ENCODE measurements around the gene KIAA1614. TPM values are rescaled to one million over a fixed set of nuclear protein-coding genes. Genes with fewer than 3 reads are reported as not detected.

KIAA1614 gene
- total and polyA plus RNA-seq, 10 of the 15 experiments (the other 5 are each of a cell fraction or from before 2014, with no cell fraction given): 0.03 to 1.0 (median 0.26) TPM; not detected in 1

- TF ChIP-seq RELB (IDR thresholded peaks at IDR 0.05; ENCODE audit: low read depth) (no peak), NFYB (IDR thresholded peaks at IDR 0.05; ENCODE audit: insufficient read depth, low read depth, low read length) (no peak), HDGF (IDR thresholded peaks at IDR 0.05) (no peak), SMARCA5 (IDR thresholded peaks at IDR 0.05) (no peak; the same call in 1 of the 2 replicates), SRF (IDR thresholded peaks at IDR 0.05; ENCODE audit: low read depth in 2 of 2, low read length in 2 of 2) (no peak), E4F1 (IDR thresholded peaks at IDR 0.05; ENCODE audit: borderline replicate concordance, partially characterized antibody) (no peak), CTCF (IDR thresholded peaks at IDR 0.05 in 2 of 3, conservative IDR thresholded peaks at IDR 0.05 in 1 of 3; ENCODE audit: control insufficient read depth in 2 of 3, extremely low read depth in 1 of 3, insufficient read depth in 1 of 3, low read depth in 3 of 3, low read length in 3 of 3) (no peak), PBX3 (IDR thresholded peaks at IDR 0.05; ENCODE audit: insufficient replicate concordance, low read depth, low read length) (no peak), RAD21 (IDR thresholded peaks at IDR 0.05; ENCODE audit: insufficient read depth, low read depth, low read length) (no peak), CEBPB (IDR thresholded peaks at IDR 0.05; ENCODE audit: borderline replicate concordance in 1 of 2, low read depth in 2 of 2, low read length in 2 of 2) (no peak), BCLAF1 (IDR thresholded peaks at IDR 0.05) (no peak), IRF4 (IDR thresholded peaks at IDR 0.05; ENCODE audit: low read depth, low read length) (no peak)
- TF ChIP-seq, protein P1, sequence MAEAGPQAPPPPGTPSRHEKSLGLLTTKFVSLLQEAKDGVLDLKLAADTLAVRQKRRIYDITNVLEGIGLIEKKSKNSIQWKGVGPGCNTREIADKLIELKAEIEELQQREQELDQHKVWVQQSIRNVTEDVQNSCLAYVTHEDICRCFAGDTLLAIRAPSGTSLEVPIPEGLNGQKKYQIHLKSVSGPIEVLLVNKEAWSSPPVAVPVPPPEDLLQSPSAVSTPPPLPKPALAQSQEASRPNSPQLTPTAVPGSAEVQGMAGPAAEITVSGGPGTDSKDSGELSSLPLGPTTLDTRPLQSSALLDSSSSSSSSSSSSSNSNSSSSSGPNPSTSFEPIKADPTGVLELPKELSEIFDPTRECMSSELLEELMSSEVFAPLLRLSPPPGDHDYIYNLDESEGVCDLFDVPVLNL (IDR thresholded peaks at IDR 0.05; ENCODE audit: low read depth, low read length): no peak
Observed at GRCh38 chr1:180921386-180921785, 8.7 kb downstream of the KIAA1614 start (continued).

Data from GM12878 (cell line).